SK-N-SH treated with all-trans-retinoic acid at 6 μM for 48 hours (cell line): ENCODE data around the gene NFASC.

ENCODE experiments used
- GLIS3 ChIP-seq: fragments of 250-450 bp; sonication (Bioruptor Pico); IDR thresholded peaks from 2 replicates; pipeline ENCODE4 v1.5.0; 2020; ENCODE audit warnings: mild to moderate bottlenecking, moderate library complexity
- OSR1 ChIP-seq: fragments of 250-450 bp; sonication (Bioruptor Pico); IDR thresholded peaks from 2 replicates; pipeline ENCODE4 v1.8.0; 2022; ENCODE audit warnings: moderate library complexity, mild to moderate bottlenecking, inconsistent platforms
- RARB ChIP-seq: fragments of 250-450 bp; sonication (Bioruptor Pico); IDR thresholded peaks from 2 replicates; pipeline ENCODE4 v1.8.0; 2021; ENCODE audit warnings: mild to moderate bottlenecking, moderate library complexity
- TOX ChIP-seq: fragments of 250-450 bp; sonication (Bioruptor Pico); IDR thresholded peaks from 2 replicates; pipeline ENCODE4 v1.8.0; 2021; ENCODE audit warnings: mild to moderate bottlenecking, moderate library complexity, borderline replicate concordance
- ZFP3 ChIP-seq: fragments of 250-450 bp; sonication (Bioruptor Pico); IDR thresholded peaks from 2 replicates; pipeline ENCODE4 v1.5.0; 2020; ENCODE audit warnings: mild to moderate bottlenecking, moderate library complexity
- ZFP30 ChIP-seq: fragments of 450-650 bp; formaldehyde crosslinking; IDR thresholded peaks from 2 replicates; pipeline ENCODE4 v1.5.0; 2022; ENCODE audit warnings: mild to moderate bottlenecking, moderate library complexity
- ZNF565 ChIP-seq: fragments of 450-650 bp; formaldehyde crosslinking; conservative IDR thresholded peaks from 2 replicates; pipeline ENCODE4 v1.5.0; 2020; ENCODE audit warnings: low read depth, mild to moderate bottlenecking, moderate library complexity
- ZNF70 ChIP-seq: fragments of 450-650 bp; formaldehyde crosslinking; IDR thresholded peaks from 2 replicates; pipeline ENCODE4 v1.5.0; 2020; ENCODE audit warnings: mild to moderate bottlenecking, moderate library complexity
- ZNF8 ChIP-seq: fragments of 450-650 bp; formaldehyde crosslinking; IDR thresholded peaks from 2 replicates; pipeline ENCODE4 v1.5.0; 2020; ENCODE audit warnings: mild to moderate bottlenecking, moderate library complexity
- TF ChIP-seq, protein P1 (sequence below): fragments of 250-450 bp; sonication (Bioruptor Pico); IDR thresholded peaks from 2 replicates; pipeline ENCODE4 v1.8.0; 2020; ENCODE audit warnings: mild to moderate bottlenecking, moderate library complexity, borderline replicate concordance

DNA sequence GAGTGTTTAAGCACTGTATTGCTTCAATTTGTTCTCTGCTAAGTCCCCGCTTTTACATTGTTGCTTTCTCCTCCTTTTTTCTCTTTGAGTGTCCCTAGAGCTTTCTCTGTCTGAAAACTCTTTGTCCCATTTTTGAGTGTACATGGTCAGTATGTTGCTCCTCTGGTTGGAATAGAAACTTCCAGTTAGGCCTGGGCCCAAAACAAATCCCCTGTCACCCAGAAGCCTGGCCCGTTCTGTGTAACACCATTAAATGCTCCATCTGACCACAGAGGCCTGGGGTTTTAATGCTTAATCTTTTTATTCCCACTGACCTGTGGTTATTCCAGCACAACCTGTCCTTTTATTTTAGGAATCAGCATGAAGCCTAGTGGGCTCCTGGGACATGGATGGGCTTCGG, 28.3 kb upstream of the NFASC start:
- TF ChIP-seq RARB (CRISPR knock-in tag) (no peak), OSR1 (CRISPR knock-in tag) (no peak), ZFP30 (CRISPR knock-in tag) (no peak), TOX (CRISPR knock-in tag) (no peak), ZNF70 (CRISPR knock-in tag) (no peak), GLIS3 (CRISPR knock-in tag) (no peak), ZNF8 (CRISPR knock-in tag) (no peak), ZNF565 (CRISPR knock-in tag) (no peak), ZFP3 (no peak)
- TF ChIP-seq, protein P1, sequence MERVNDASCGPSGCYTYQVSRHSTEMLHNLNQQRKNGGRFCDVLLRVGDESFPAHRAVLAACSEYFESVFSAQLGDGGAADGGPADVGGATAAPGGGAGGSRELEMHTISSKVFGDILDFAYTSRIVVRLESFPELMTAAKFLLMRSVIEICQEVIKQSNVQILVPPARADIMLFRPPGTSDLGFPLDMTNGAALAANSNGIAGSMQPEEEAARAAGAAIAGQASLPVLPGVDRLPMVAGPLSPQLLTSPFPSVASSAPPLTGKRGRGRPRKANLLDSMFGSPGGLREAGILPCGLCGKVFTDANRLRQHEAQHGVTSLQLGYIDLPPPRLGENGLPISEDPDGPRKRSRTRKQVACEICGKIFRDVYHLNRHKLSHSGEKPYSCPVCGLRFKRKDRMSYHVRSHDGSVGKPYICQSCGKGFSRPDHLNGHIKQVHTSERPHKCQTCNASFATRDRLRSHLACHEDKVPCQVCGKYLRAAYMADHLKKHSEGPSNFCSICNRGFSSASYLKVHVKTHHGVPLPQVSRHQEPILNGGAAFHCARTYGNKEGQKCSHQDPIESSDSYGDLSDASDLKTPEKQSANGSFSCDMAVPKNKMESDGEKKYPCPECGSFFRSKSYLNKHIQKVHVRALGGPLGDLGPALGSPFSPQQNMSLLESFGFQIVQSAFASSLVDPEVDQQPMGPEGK (CRISPR knock-in tag) = no peak
